Measurements from ENCODE around the gene OR10A4. TPM values are rescaled to one million over a fixed set of nuclear protein-coding genes. Genes with fewer than 3 reads are reported as not detected.

OR10A4 gene, protein sequence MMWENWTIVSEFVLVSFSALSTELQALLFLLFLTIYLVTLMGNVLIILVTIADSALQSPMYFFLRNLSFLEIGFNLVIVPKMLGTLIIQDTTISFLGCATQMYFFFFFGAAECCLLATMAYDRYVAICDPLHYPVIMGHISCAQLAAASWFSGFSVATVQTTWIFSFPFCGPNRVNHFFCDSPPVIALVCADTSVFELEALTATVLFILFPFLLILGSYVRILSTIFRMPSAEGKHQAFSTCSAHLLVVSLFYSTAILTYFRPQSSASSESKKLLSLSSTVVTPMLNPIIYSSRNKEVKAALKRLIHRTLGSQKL
- not detected for total RNA-seq (2021; fragmentation: NEBNext Ultra II Directional; extraction: Animal tissue kit (Norgen Biotek cat#: 25700))
- long read RNA-seq, result 0 reads

DNA sequence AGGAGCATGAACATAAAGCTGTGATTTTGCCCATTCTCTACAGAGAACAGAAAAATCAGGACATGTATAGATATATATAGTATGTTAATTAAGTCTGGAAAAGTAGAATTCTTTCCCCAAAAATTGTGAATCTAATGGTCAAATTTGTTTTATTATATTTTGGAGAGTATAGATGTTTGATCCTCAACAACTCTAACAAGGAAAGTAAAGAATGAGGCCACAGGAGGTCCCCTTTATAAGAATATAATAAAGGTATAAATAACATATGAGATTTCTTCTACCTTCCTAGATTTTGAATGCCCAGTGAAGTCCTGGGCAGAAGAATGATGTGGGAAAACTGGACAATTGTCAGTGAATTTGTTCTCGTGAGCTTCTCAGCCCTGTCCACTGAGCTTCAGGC lies at the start of gene OR10A4:
OR10A4 (plus strand) TSS at position 301 of the 400 bp plus-strand sequence; CDS start at position 324, 23 bp downstream.
- Mint-ChIP-seq H3K4me1 (ENCODE audit: low read depth) (no peaks in the 10 kb centered on the region), H3K36me3 (ENCODE audit: low read depth) (no peaks in the 10 kb centered on the region; the same call in none of the 2 replicates), H3K4me3 (no peak within 1 kb of the TSS), H3K27me3 (ENCODE audit: insufficient read depth) (peaks cover 2% of the 10 kb centered on the region; the same call in 1 of the 2 replicates), H3K9me3 (peaks cover 8% of the 10 kb centered on the region), H3K27ac (no peak within 1 kb of the TSS)
- TF ChIP-seq, protein P1, sequence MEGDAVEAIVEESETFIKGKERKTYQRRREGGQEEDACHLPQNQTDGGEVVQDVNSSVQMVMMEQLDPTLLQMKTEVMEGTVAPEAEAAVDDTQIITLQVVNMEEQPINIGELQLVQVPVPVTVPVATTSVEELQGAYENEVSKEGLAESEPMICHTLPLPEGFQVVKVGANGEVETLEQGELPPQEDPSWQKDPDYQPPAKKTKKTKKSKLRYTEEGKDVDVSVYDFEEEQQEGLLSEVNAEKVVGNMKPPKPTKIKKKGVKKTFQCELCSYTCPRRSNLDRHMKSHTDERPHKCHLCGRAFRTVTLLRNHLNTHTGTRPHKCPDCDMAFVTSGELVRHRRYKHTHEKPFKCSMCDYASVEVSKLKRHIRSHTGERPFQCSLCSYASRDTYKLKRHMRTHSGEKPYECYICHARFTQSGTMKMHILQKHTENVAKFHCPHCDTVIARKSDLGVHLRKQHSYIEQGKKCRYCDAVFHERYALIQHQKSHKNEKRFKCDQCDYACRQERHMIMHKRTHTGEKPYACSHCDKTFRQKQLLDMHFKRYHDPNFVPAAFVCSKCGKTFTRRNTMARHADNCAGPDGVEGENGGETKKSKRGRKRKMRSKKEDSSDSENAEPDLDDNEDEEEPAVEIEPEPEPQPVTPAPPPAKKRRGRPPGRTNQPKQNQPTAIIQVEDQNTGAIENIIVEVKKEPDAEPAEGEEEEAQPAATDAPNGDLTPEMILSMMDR (IDR thresholded peaks at IDR 0.05), result no peak
- DNase-seq, result no peak

DNA sequence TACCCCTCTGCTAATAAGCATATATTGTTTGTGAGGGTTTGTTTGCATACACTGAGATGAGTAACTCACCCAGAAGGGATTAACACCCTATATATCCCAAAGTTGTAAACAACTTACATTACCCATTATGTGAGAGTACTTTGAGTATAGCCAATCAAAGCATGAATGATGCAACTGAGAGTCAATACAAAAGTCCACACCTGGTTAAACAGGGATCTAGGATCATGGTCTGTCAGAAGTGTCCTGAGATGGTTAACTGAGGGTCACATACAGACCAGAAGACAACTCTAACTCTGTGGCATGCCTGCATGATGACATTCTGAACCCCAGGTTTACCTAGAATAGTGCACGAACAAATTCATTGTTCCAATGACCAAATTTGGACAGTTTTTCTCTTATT lies 48.3 kb upstream of the OR10A4 start:
- Mint-ChIP-seq H3K27me3 (ENCODE audit: insufficient read depth) (no peaks in the 10 kb centered on the region), H3K27ac (no peak overlapping the region), H3K4me3 (no peak overlapping the region), H3K9me3 (no peaks in the 10 kb centered on the region), H3K36me3 (ENCODE audit: low read depth) (no peaks in the 10 kb centered on the region), H3K4me1 (ENCODE audit: low read depth) (no peaks in the 10 kb centered on the region)
- no peak for DNase-seq
- TF ChIP-seq, protein P1 (IDR thresholded peaks at IDR 0.05), result no peak

DNA sequence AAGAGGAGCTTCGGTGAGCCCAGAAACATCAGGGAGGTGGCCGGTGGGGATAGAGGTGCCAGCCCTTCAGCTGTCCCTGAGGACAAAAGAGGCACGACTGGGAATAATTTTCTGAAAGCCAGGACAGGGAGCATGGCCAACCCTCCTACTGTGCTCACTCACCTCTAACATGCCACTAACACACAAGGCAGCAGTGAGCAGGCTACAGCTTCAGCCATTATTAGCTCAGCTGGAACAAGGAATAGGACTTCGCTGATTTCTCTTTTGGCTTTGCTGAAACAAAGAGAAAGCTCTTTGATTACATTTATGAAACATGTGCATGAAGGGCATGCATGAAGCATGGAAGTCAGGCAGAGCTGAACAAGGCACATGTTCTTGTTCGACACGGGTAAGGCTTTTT lies 43.1 kb upstream of the OR10A4 start:
- no peaks in the 10 kb centered on the region for H3K4me1 Mint-ChIP-seq (ENCODE audit: low read depth)
- H3K36me3 Mint-ChIP-seq (ENCODE audit: low read depth), result no peaks in the 10 kb centered on the region
- no peak overlapping the region for H3K4me3 Mint-ChIP-seq
- H3K27ac Mint-ChIP-seq, result no peak overlapping the region
- TF ChIP-seq, protein P1 (IDR thresholded peaks at IDR 0.05), result no peak
- H3K27me3 Mint-ChIP-seq (ENCODE audit: insufficient read depth), result no peaks in the 10 kb centered on the region
- DNase-seq, result no peak
- no peaks in the 10 kb centered on the region for H3K9me3 Mint-ChIP-seq

DNA sequence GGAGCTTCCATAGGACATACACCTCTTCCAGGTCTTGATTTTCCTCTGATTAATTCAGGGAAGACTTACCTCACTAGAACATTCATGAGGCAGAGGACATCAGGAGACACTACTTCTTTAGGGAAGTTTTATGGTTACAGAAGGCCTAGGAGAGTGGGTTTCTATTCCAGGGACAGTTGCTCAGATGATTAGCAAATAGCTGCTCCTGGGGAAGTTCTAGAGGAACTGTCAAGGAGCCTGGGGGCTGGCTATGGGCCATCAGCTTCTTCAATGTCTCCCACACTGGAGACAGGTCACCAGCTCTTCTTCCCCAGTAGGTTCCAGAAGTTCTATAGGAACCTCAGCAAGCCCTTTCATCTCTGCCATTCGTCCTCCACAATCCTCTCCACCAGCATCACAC lies 42.4 kb upstream of the OR10A4 start:
- Mint-ChIP-seq H3K4me1 (ENCODE audit: low read depth) (no peaks in the 10 kb centered on the region), H3K27me3 (ENCODE audit: insufficient read depth) (no peaks in the 10 kb centered on the region), H3K27ac (no peak overlapping the region), H3K4me3 (no peak overlapping the region), H3K36me3 (ENCODE audit: low read depth) (no peaks in the 10 kb centered on the region), H3K9me3 (no peaks in the 10 kb centered on the region)
- TF ChIP-seq, protein P1 (IDR thresholded peaks at IDR 0.05), result no peak
- no peak for DNase-seq

DNA sequence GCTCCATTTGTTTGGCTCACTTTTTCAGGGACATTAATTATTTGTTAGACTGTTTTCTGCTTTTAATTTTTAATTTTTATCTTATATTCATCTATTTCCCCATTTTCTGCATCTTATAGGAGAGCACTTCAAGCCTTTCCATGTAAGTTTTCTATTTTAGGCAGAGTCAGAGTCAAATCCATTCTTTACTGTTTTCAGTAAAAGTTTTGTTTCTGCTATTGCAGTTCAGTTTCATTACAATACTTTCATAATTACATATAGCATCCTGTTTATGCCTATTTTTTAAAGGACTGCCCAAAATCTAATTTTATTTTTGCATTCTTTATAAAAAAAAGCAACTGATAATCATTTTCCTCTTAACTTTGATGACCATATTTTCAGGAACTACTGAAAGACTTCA lies 34.7 kb upstream of the OR10A4 start:
- TF ChIP-seq, protein P1 (IDR thresholded peaks at IDR 0.05), result no peak
- H3K27ac Mint-ChIP-seq, result no peak overlapping the region
- H3K4me3 Mint-ChIP-seq, result no peak overlapping the region
- H3K27me3 Mint-ChIP-seq (ENCODE audit: insufficient read depth), result no peaks in the 10 kb centered on the region
- peaks cover 5% of the 10 kb centered on the region for H3K9me3 Mint-ChIP-seq
- no peak for DNase-seq
- no peaks in the 10 kb centered on the region for H3K36me3 Mint-ChIP-seq (ENCODE audit: low read depth)
- no peaks in the 10 kb centered on the region for H3K4me1 Mint-ChIP-seq (ENCODE audit: low read depth)
